ENCODE data around the gene MPZL1. TPM values are rescaled to one million over a fixed set of nuclear protein-coding genes. Genes with fewer than 3 reads are reported as not detected.

The MPZL1 gene
- total RNA-seq, 1 experiment from 2014 or later, result 24.9 TPM

- peak; percentile 96 for DNase-seq
- Histone ChIP-seq H3K79me2 (ENCODE audit: low read length) (no peaks in the 10 kb centered on the region), H3K4me3 (ENCODE audit: low read length) (peak overlapping the region; percentile 18; the same call in 1 of the 2 replicates), H3K27me3 (ENCODE audit: low read length) (no peaks in the 10 kb centered on the region), H3K9me3 (ENCODE audit: low read length) (no peaks in the 10 kb centered on the region), H3K27ac (ENCODE audit: low read length) (peak overlapping the region; percentile 64), H3K9me2 (replicated peaks; ENCODE audit: insufficient read depth, low read length) (no peaks in the 10 kb centered on the region), H3K9ac (ENCODE audit: low read length) (peak overlapping the region; percentile 50), H3K4me2 (ENCODE audit: low read depth, low read length, poor library complexity, severe bottlenecking) (peak overlapping the region; percentile 65), H3K36me3 (ENCODE audit: insufficient read depth, low read length) (peaks cover 8% of the 10 kb centered on the region), H4K20me1 (ENCODE audit: insufficient read depth, low read depth, low read length) (no peaks in the 10 kb centered on the region), H2AFZ (ENCODE audit: low read length) (no peak overlapping the region), H3K4me1 (ENCODE audit: low read length) (peaks cover 55% of the 10 kb centered on the region)
These were observed 33.8 kb upstream of the MPZL1 start for GRCh38 chr1:167687919-167688519.

- H3K36me3 ChIP-seq (ENCODE audit: insufficient read depth, low read length), result peaks cover 8% of the 10 kb centered on the region
- no peaks in the 10 kb centered on the region for H3K9me3 ChIP-seq (ENCODE audit: low read length)
- H3K9ac ChIP-seq (ENCODE audit: low read length), result no peak overlapping the region
- no peaks in the 10 kb centered on the region for H4K20me1 ChIP-seq (ENCODE audit: insufficient read depth, low read depth, low read length)
- H3K27ac ChIP-seq (ENCODE audit: low read length), result no peak overlapping the region
- no peak overlapping the region for H3K4me2 ChIP-seq (ENCODE audit: low read depth, low read length, poor library complexity, severe bottlenecking)
- no peak overlapping the region for H2AFZ ChIP-seq (ENCODE audit: low read length)
- no peak for DNase-seq
- peaks cover 40% of the 10 kb centered on the region for H3K4me1 ChIP-seq (ENCODE audit: low read length)
- no peaks in the 10 kb centered on the region for H3K27me3 ChIP-seq (ENCODE audit: low read length)
- H3K4me3 ChIP-seq (ENCODE audit: low read length), result no peak overlapping the region
- H3K79me2 ChIP-seq (ENCODE audit: low read length), result no peaks in the 10 kb centered on the region
- H3K9me2 ChIP-seq (replicated peaks; ENCODE audit: insufficient read depth, low read length), result no peaks in the 10 kb centered on the region
These were observed 32.2 kb upstream of the MPZL1 start for GRCh38 chr1:167689567-167689920.

GRCh38 chr1:167690053-167690452 lies 31.7 kb upstream of the MPZL1 start:
- DNase-seq, result no peak
- Histone ChIP-seq H3K9ac (ENCODE audit: low read length) (no peak overlapping the region), H3K9me2 (replicated peaks; ENCODE audit: insufficient read depth, low read length) (no peaks in the 10 kb centered on the region), H3K4me2 (ENCODE audit: low read depth, low read length, poor library complexity, severe bottlenecking) (no peak overlapping the region), H3K79me2 (ENCODE audit: low read length) (no peaks in the 10 kb centered on the region), H3K9me3 (ENCODE audit: low read length) (no peaks in the 10 kb centered on the region), H4K20me1 (ENCODE audit: insufficient read depth, low read depth, low read length) (no peaks in the 10 kb centered on the region), H3K27ac (ENCODE audit: low read length) (no peak overlapping the region), H3K36me3 (ENCODE audit: insufficient read depth, low read length) (peaks cover 8% of the 10 kb centered on the region), H3K4me1 (ENCODE audit: low read length) (peaks cover 35% of the 10 kb centered on the region), H2AFZ (ENCODE audit: low read length) (no peak overlapping the region), H3K4me3 (ENCODE audit: low read length) (no peak overlapping the region), H3K27me3 (ENCODE audit: low read length) (no peaks in the 10 kb centered on the region)

GRCh38 chr1:167693425-167694045 lies 28.2 kb upstream of the MPZL1 start:
- Histone ChIP-seq H3K9me3 (ENCODE audit: low read length) (no peaks in the 10 kb centered on the region), H3K27me3 (ENCODE audit: low read length) (no peaks in the 10 kb centered on the region), H3K4me3 (ENCODE audit: low read length) (no peak overlapping the region), H3K36me3 (ENCODE audit: insufficient read depth, low read length) (peaks cover 7% of the 10 kb centered on the region), H3K4me2 (ENCODE audit: low read depth, low read length, poor library complexity, severe bottlenecking) (no peak overlapping the region), H3K9ac (ENCODE audit: low read length) (no peak overlapping the region), H3K27ac (ENCODE audit: low read length) (no peak overlapping the region), H4K20me1 (ENCODE audit: insufficient read depth, low read depth, low read length) (no peaks in the 10 kb centered on the region), H3K9me2 (replicated peaks; ENCODE audit: insufficient read depth, low read length) (no peaks in the 10 kb centered on the region), H2AFZ (ENCODE audit: low read length) (no peak overlapping the region), H3K79me2 (ENCODE audit: low read length) (no peaks in the 10 kb centered on the region), H3K4me1 (ENCODE audit: low read length) (peaks cover 2% of the 10 kb centered on the region)
- no peak for DNase-seq

- no peak overlapping the region for H2AFZ ChIP-seq (ENCODE audit: low read length)
- no peak overlapping the region for H3K4me3 ChIP-seq (ENCODE audit: low read length)
- no peaks in the 10 kb centered on the region for H4K20me1 ChIP-seq (ENCODE audit: insufficient read depth, low read depth, low read length)
- no peaks in the 10 kb centered on the region for H3K27me3 ChIP-seq (ENCODE audit: low read length)
- no peaks in the 10 kb centered on the region for H3K9me3 ChIP-seq (ENCODE audit: low read length)
- H3K79me2 ChIP-seq (ENCODE audit: low read length), result no peaks in the 10 kb centered on the region
- no peaks in the 10 kb centered on the region for H3K9me2 ChIP-seq (replicated peaks; ENCODE audit: insufficient read depth, low read length)
- no peaks in the 10 kb centered on the region for H3K4me1 ChIP-seq (ENCODE audit: low read length)
- H3K27ac ChIP-seq (ENCODE audit: low read length), result no peak overlapping the region
- peaks cover 5% of the 10 kb centered on the region for H3K36me3 ChIP-seq (ENCODE audit: insufficient read depth, low read length)
- DNase-seq, result no peak
- H3K9ac ChIP-seq (ENCODE audit: low read length), result no peak overlapping the region
- no peak overlapping the region for H3K4me2 ChIP-seq (ENCODE audit: low read depth, low read length, poor library complexity, severe bottlenecking)
These were observed 27.1 kb upstream of the MPZL1 start for GRCh38 chr1:167694691-167695090.

GRCh38 chr1:167695147-167695546 lies 26.6 kb upstream of the MPZL1 start:
- no peak overlapping the region for H3K27ac ChIP-seq (ENCODE audit: low read length)
- H3K9ac ChIP-seq (ENCODE audit: low read length), result no peak overlapping the region
- H3K4me3 ChIP-seq (ENCODE audit: low read length), result no peak overlapping the region
- H3K36me3 ChIP-seq (ENCODE audit: insufficient read depth, low read length), result peaks cover 6% of the 10 kb centered on the region; the same call in 1 of the 2 replicates
- no peak overlapping the region for H2AFZ ChIP-seq (ENCODE audit: low read length)
- H3K4me2 ChIP-seq (ENCODE audit: low read depth, low read length, poor library complexity, severe bottlenecking), result no peak overlapping the region
- H3K9me2 ChIP-seq (replicated peaks; ENCODE audit: insufficient read depth, low read length), result no peaks in the 10 kb centered on the region
- H3K4me1 ChIP-seq (ENCODE audit: low read length), result no peaks in the 10 kb centered on the region
- no peaks in the 10 kb centered on the region for H3K9me3 ChIP-seq (ENCODE audit: low read length)
- H4K20me1 ChIP-seq (ENCODE audit: insufficient read depth, low read depth, low read length), result no peaks in the 10 kb centered on the region
- no peaks in the 10 kb centered on the region for H3K79me2 ChIP-seq (ENCODE audit: low read length)
- DNase-seq, result peak; percentile 40
- no peaks in the 10 kb centered on the region for H3K27me3 ChIP-seq (ENCODE audit: low read length)

- H3K9me3 ChIP-seq (ENCODE audit: low read length), result no peaks in the 10 kb centered on the region
- H3K4me2 ChIP-seq (ENCODE audit: low read depth, low read length, poor library complexity, severe bottlenecking), result no peak overlapping the region
- H3K27me3 ChIP-seq (ENCODE audit: low read length), result no peaks in the 10 kb centered on the region
- H3K9me2 ChIP-seq (replicated peaks; ENCODE audit: insufficient read depth, low read length), result no peaks in the 10 kb centered on the region
- peaks cover 6% of the 10 kb centered on the region; the same call in 1 of the 2 replicates for H3K36me3 ChIP-seq (ENCODE audit: insufficient read depth, low read length)
- DNase-seq, result peak; percentile 36
- H3K4me1 ChIP-seq (ENCODE audit: low read length), result no peaks in the 10 kb centered on the region
- H3K9ac ChIP-seq (ENCODE audit: low read length), result no peak overlapping the region
- H4K20me1 ChIP-seq (ENCODE audit: insufficient read depth, low read depth, low read length), result no peaks in the 10 kb centered on the region
- no peaks in the 10 kb centered on the region for H3K79me2 ChIP-seq (ENCODE audit: low read length)
- no peak overlapping the region for H3K4me3 ChIP-seq (ENCODE audit: low read length)
- no peak overlapping the region for H3K27ac ChIP-seq (ENCODE audit: low read length)
- no peak overlapping the region for H2AFZ ChIP-seq (ENCODE audit: low read length)
These were observed 25.8 kb upstream of the MPZL1 start for GRCh38 chr1:167695756-167696561.

GRCh38 chr1:167697667-167698141 lies 24.1 kb upstream of the MPZL1 start:
- no peaks in the 10 kb centered on the region for H3K9me2 ChIP-seq (replicated peaks; ENCODE audit: insufficient read depth, low read length)
- DNase-seq, result peak; percentile 35
- H2AFZ ChIP-seq (ENCODE audit: low read length), result no peak overlapping the region
- H3K79me2 ChIP-seq (ENCODE audit: low read length), result no peaks in the 10 kb centered on the region
- H3K4me3 ChIP-seq (ENCODE audit: low read length), result no peak overlapping the region
- H3K4me2 ChIP-seq (ENCODE audit: low read depth, low read length, poor library complexity, severe bottlenecking), result no peak overlapping the region
- no peaks in the 10 kb centered on the region for H3K4me1 ChIP-seq (ENCODE audit: low read length)
- H3K27me3 ChIP-seq (ENCODE audit: low read length), result no peaks in the 10 kb centered on the region
- no peaks in the 10 kb centered on the region for H4K20me1 ChIP-seq (ENCODE audit: insufficient read depth, low read depth, low read length)
- H3K9me3 ChIP-seq (ENCODE audit: low read length), result no peaks in the 10 kb centered on the region
- H3K9ac ChIP-seq (ENCODE audit: low read length), result no peak overlapping the region
- no peak overlapping the region for H3K27ac ChIP-seq (ENCODE audit: low read length)
- H3K36me3 ChIP-seq (ENCODE audit: insufficient read depth, low read length), result peaks cover 6% of the 10 kb centered on the region; the same call in 1 of the 2 replicates
